Measurements from ENCODE around the gene YWHAQ. TPM values are rescaled to one million over a fixed set of nuclear protein-coding genes. Genes with fewer than 3 reads are reported as not detected.

Gene YWHAQ
- total and polyA plus RNA-seq, 9 donors = 103 to 249 (median 203) TPM

GRCh38 chr2:9649261-9649660 lies 18.5 kb upstream of the YWHAQ start:
- DNase-seq = no peak
- H3K27me3 ChIP-seq (ENCODE audit: control insufficient read depth, insufficient read depth, low read length) = peaks cover 7% of the 10 kb centered on the region
- peaks cover 5% of the 10 kb centered on the region for H3K4me1 ChIP-seq (ENCODE audit: control insufficient read depth, insufficient read depth, low read length)
- WGBS (ENCODE audit: insufficient coverage) = 69% methylated on average over 3 of the region's 6 CpGs
- no peak overlapping the region for H3K27ac ChIP-seq (ENCODE audit: low read length)
- H3K36me3 ChIP-seq (ENCODE audit: control insufficient read depth, insufficient read depth, low read length) = no peaks in the 10 kb centered on the region
- no peak overlapping the region for H3K4me3 ChIP-seq (ENCODE audit: low read length)
- no peaks in the 10 kb centered on the region for H3K9me3 ChIP-seq (replicated peaks; ENCODE audit: control insufficient read depth, low read depth, low read length)

GRCh38 chr2:9648821-9649220 lies 18.0 kb upstream of the YWHAQ start:
- Histone ChIP-seq H3K9me3 (replicated peaks; ENCODE audit: control insufficient read depth, low read depth, low read length) (no peaks in the 10 kb centered on the region), H3K27ac (ENCODE audit: low read length) (no peak overlapping the region), H3K27me3 (ENCODE audit: control insufficient read depth, insufficient read depth, low read length) (peaks cover 7% of the 10 kb centered on the region), H3K4me1 (ENCODE audit: control insufficient read depth, insufficient read depth, low read length) (peaks cover 5% of the 10 kb centered on the region), H3K4me3 (ENCODE audit: low read length) (no peak overlapping the region), H3K36me3 (ENCODE audit: control insufficient read depth, insufficient read depth, low read length) (no peaks in the 10 kb centered on the region)
- 93% methylated on average over 2 of the region's 10 CpGs for WGBS (ENCODE audit: insufficient coverage)
- no peak for DNase-seq

GRCh38 chr2:9647884-9648283 lies 17.1 kb upstream of the YWHAQ start:
- no peaks in the 10 kb centered on the region for H3K36me3 ChIP-seq (ENCODE audit: control insufficient read depth, insufficient read depth, low read length)
- 45% methylated on average over 5 of the region's 6 CpGs for WGBS (ENCODE audit: insufficient coverage)
- no peak for DNase-seq
- H3K4me3 ChIP-seq (ENCODE audit: low read length) = no peak overlapping the region
- peaks cover 7% of the 10 kb centered on the region for H3K27me3 ChIP-seq (ENCODE audit: control insufficient read depth, insufficient read depth, low read length)
- H3K27ac ChIP-seq (ENCODE audit: low read length) = no peak overlapping the region
- H3K9me3 ChIP-seq (replicated peaks; ENCODE audit: control insufficient read depth, low read depth, low read length) = no peaks in the 10 kb centered on the region
- peaks cover 5% of the 10 kb centered on the region for H3K4me1 ChIP-seq (ENCODE audit: control insufficient read depth, insufficient read depth, low read length)

DNA sequence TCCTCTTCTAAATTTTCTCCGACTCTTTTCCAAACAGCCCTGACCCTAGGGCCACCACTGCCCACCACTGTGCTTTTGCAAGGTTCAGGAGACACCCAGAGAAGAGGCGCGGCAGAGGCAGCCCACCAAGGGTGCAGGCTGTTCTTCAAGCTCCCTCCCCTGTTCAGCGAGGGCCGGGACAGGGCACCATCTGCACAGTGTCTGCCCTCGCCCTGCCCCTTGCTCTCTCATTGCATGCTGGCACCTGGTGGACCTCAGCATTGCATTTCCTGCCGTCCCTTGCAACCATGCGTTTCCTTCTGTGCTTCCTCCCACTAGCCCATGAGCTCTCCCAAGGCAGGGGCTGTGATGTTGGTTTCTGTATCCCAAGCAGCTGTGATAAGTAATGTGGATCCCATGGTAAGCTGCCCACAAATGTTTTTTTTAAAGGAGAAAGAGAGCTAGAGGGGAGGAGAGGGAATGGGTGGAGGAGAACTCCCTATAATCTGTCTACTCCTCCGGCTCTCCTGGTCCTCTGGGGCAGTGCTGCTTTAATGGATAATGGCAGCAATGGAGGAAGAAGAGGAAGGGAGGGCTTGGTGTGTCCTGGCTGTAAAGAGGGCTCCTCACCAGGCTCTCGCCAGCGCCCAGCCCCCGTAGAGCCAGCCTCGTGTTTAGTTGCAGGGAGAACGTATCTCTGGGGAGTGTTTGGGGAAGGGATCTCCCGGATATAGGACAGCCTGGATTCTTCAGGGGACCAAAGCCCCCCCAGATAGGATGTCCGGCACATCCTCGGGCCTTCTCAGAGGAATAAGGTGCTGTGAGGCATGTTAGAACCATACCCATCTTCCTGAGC lies 15.6 kb upstream of the YWHAQ start:
- peaks cover 7% of the 10 kb centered on the region for H3K27me3 ChIP-seq (ENCODE audit: control insufficient read depth, insufficient read depth, low read length)
- H3K27ac ChIP-seq (ENCODE audit: low read length) = no peak overlapping the region
- WGBS (ENCODE audit: insufficient coverage) = 64% methylated on average over 13 of the region's 17 CpGs
- H3K36me3 ChIP-seq (ENCODE audit: control insufficient read depth, insufficient read depth, low read length) = no peaks in the 10 kb centered on the region
- DNase-seq = no peak
- no peak overlapping the region for H3K4me3 ChIP-seq (ENCODE audit: low read length)
- H3K4me1 ChIP-seq (ENCODE audit: control insufficient read depth, insufficient read depth, low read length) = peaks cover 5% of the 10 kb centered on the region
- no peaks in the 10 kb centered on the region for H3K9me3 ChIP-seq (replicated peaks; ENCODE audit: control insufficient read depth, low read depth, low read length)

- no peak overlapping the region for H3K4me3 ChIP-seq (ENCODE audit: low read length)
- DNase-seq = no peak
- H3K9me3 ChIP-seq (replicated peaks; ENCODE audit: control insufficient read depth, low read depth, low read length) = no peaks in the 10 kb centered on the region
- H3K27me3 ChIP-seq (ENCODE audit: control insufficient read depth, insufficient read depth, low read length) = peaks cover 7% of the 10 kb centered on the region
- 84% methylated on average over 5 of the region's 9 CpGs for WGBS (ENCODE audit: insufficient coverage)
- peaks cover 5% of the 10 kb centered on the region for H3K4me1 ChIP-seq (ENCODE audit: control insufficient read depth, insufficient read depth, low read length)
- no peaks in the 10 kb centered on the region for H3K36me3 ChIP-seq (ENCODE audit: control insufficient read depth, insufficient read depth, low read length)
- H3K27ac ChIP-seq (ENCODE audit: low read length) = no peak overlapping the region
Observed at GRCh38 chr2:9644603-9645002, 13.8 kb upstream of the YWHAQ start.

DNA sequence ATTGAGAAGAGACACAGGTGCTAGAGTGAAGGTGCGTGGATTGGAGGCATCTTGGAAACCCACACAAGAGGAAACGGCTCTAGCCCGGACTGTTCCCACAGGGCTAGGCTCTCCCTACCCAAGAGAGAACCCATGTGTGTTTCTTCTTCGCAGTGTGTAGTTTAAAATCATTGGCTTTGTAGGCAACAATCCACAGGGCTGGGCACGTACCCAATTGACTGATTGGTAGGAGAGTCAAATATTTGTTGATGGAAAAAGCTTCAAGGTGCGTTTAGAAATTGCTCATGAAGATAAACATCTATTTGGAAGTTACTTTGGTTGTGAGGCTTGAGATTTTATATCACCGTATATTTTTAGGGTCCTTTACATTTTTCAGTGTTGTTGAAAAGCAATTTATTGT lies 13.2 kb upstream of the YWHAQ start:
- DNase-seq = no peak
- WGBS (ENCODE audit: insufficient coverage) = 100% methylated on average over 2 of the region's 7 CpGs

DNA sequence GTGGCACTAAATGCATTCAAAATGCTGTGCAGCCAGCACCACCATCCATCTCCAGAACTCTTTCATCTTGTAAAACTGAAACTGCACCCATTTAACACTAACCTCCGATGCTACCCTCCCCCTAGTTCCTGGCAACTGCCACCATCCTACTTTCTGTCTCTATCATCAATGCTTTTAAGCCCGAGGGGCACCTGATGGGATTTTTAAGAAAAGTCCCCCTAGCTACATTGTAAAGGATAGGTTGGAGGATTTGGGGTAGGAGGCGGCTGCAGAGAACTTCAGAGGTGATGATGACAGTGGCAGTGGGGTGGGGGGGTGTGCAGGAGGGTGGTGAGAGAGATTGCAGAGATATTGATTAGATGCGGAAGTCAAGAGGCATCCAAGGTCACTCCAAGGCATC lies 10.8 kb upstream of the YWHAQ start:
- 80% methylated on average over 1 of the region's 4 CpGs for WGBS (ENCODE audit: insufficient coverage)
- no peak overlapping the region for H3K27ac ChIP-seq (ENCODE audit: low read length)
- H3K27me3 ChIP-seq (ENCODE audit: control insufficient read depth, insufficient read depth, low read length) = no peaks in the 10 kb centered on the region
- no peaks in the 10 kb centered on the region for H3K36me3 ChIP-seq (ENCODE audit: control insufficient read depth, insufficient read depth, low read length)
- no peaks in the 10 kb centered on the region for H3K9me3 ChIP-seq (replicated peaks; ENCODE audit: control insufficient read depth, low read depth, low read length)
- DNase-seq = no peak
- no peak overlapping the region for H3K4me3 ChIP-seq (ENCODE audit: low read length)
- peaks cover 27% of the 10 kb centered on the region for H3K4me1 ChIP-seq (ENCODE audit: control insufficient read depth, insufficient read depth, low read length)

More for the DNA sequence above, 13.2 kb upstream of the YWHAQ start:
- Histone ChIP-seq H3K27ac (ENCODE audit: low read length) (no peak overlapping the region), H3K36me3 (ENCODE audit: control insufficient read depth, insufficient read depth, low read length) (no peaks in the 10 kb centered on the region), H3K4me3 (ENCODE audit: low read length) (no peak overlapping the region), H3K27me3 (ENCODE audit: control insufficient read depth, insufficient read depth, low read length) (peaks cover 5% of the 10 kb centered on the region), H3K4me1 (ENCODE audit: control insufficient read depth, insufficient read depth, low read length) (peaks cover 9% of the 10 kb centered on the region), H3K9me3 (replicated peaks; ENCODE audit: control insufficient read depth, low read depth, low read length) (no peaks in the 10 kb centered on the region)

GRCh38 chr2:9640403-9641104 lies 9.8 kb upstream of the YWHAQ start:
- Histone ChIP-seq H3K4me3 (ENCODE audit: low read length) (no peak overlapping the region), H3K4me1 (ENCODE audit: control insufficient read depth, insufficient read depth, low read length) (peaks cover 22% of the 10 kb centered on the region), H3K9me3 (replicated peaks; ENCODE audit: control insufficient read depth, low read depth, low read length) (no peaks in the 10 kb centered on the region), H3K27me3 (ENCODE audit: control insufficient read depth, insufficient read depth, low read length) (no peaks in the 10 kb centered on the region), H3K36me3 (ENCODE audit: control insufficient read depth, insufficient read depth, low read length) (no peaks in the 10 kb centered on the region), H3K27ac (ENCODE audit: low read length) (no peak overlapping the region)
- 94% methylated on average over 8 of the region's 14 CpGs for WGBS (ENCODE audit: insufficient coverage)
- DNase-seq = no peak

- whole genome bisulfite sequencing (ENCODE audit: insufficient coverage) = 92% methylated on average over 7 of the region's 11 CpGs
- H3K4me3 ChIP-seq (ENCODE audit: low read length) = no peak overlapping the region
- no peaks in the 10 kb centered on the region for H3K36me3 ChIP-seq (ENCODE audit: control insufficient read depth, insufficient read depth, low read length)
- H3K27me3 ChIP-seq (ENCODE audit: control insufficient read depth, insufficient read depth, low read length) = no peaks in the 10 kb centered on the region
- H3K4me1 ChIP-seq (ENCODE audit: control insufficient read depth, insufficient read depth, low read length) = peaks cover 22% of the 10 kb centered on the region
- no peak for DNase-seq
- no peaks in the 10 kb centered on the region for H3K9me3 ChIP-seq (replicated peaks; ENCODE audit: control insufficient read depth, low read depth, low read length)
- H3K27ac ChIP-seq (ENCODE audit: low read length) = no peak overlapping the region
Observed at GRCh38 chr2:9639740-9640343, 9.0 kb upstream of the YWHAQ start.

GRCh38 chr2:9639000-9639602 lies 8.3 kb upstream of the YWHAQ start:
- Histone ChIP-seq H3K27me3 (ENCODE audit: control insufficient read depth, insufficient read depth, low read length) (no peaks in the 10 kb centered on the region), H3K4me3 (ENCODE audit: low read length) (no peak overlapping the region), H3K27ac (ENCODE audit: low read length) (peak overlapping the region; percentile 31), H3K4me1 (ENCODE audit: control insufficient read depth, insufficient read depth, low read length) (peaks cover 22% of the 10 kb centered on the region), H3K36me3 (ENCODE audit: control insufficient read depth, insufficient read depth, low read length) (no peaks in the 10 kb centered on the region), H3K9me3 (replicated peaks; ENCODE audit: control insufficient read depth, low read depth, low read length) (no peaks in the 10 kb centered on the region)
- WGBS (ENCODE audit: insufficient coverage) = 37% methylated on average over 4 of the region's 6 CpGs
- peak; percentile 38 for DNase-seq

All from muscle of leg (tissue), 11 donors.